Glomerular visceral epithelial cell (primary cell): Measurements from ENCODE around the gene C20orf204.
A peak's percentile ranks its signal among the peaks of the same experiment; 100 is the strongest.

Experiments
- DNase-seq: peaks from one replicate; pipeline ENCODE4 v3.0.0-alpha.2; 2016; ENCODE audit errors: extremely low spot score

C20orf204 gene

DNA sequence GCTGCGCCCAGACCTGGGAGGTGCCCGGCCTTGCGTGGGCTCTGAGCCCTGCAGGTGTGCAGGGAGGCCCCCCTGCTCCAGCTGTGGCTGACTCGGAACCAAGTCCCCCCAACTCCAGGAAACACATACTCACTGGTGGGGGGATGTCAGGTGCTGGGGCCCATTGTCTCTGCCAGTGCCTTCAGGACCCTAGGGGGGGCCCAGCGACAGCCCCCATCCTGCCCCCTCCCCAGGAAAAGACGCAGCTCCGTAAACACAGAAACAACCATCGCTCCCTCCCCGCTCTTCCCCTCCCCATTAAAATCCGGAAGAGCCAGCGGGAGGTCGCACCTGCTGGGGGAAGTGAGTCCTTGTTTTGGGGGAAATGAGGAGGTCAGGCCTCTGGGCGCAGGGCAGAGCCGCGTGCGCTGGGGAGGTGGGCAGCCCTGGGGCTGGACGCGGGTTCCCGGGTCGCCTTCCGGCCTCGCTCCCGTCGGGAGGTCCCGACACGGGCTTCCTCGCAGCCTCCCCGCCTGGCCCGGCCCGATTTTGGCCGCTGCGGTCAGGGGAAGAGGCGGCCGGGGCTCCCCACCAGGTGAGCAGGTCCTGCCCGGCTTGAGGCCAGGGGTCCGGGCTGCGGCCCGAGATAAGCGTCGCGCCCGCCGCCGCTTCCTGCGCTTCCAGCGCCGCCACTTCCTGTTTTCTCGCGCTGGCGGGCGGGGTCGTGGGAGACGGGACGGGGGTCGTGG is 6.2 kb downstream of the C20orf204 start:
- no peak for DNase-seq

DNA sequence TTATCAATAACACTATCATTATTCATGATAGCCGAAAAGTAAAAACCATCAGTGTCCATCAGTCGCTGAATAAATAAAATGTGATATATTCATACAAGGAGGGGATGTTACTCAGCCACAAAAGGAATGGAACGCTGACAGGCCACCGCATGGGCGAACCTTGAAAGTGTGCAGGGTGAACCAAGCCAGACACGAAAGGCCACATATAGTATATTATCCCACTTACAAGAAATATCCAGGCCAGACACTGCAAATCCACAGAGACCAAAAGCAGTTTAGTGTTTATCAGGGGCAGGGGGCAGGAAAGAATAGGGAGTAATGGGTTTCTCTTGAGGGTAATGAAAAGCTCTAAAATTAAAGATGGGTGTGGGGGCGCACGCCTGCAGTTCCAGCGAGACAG is 7.8 kb downstream of the C20orf204 start:
- no peak for DNase-seq

DNA sequence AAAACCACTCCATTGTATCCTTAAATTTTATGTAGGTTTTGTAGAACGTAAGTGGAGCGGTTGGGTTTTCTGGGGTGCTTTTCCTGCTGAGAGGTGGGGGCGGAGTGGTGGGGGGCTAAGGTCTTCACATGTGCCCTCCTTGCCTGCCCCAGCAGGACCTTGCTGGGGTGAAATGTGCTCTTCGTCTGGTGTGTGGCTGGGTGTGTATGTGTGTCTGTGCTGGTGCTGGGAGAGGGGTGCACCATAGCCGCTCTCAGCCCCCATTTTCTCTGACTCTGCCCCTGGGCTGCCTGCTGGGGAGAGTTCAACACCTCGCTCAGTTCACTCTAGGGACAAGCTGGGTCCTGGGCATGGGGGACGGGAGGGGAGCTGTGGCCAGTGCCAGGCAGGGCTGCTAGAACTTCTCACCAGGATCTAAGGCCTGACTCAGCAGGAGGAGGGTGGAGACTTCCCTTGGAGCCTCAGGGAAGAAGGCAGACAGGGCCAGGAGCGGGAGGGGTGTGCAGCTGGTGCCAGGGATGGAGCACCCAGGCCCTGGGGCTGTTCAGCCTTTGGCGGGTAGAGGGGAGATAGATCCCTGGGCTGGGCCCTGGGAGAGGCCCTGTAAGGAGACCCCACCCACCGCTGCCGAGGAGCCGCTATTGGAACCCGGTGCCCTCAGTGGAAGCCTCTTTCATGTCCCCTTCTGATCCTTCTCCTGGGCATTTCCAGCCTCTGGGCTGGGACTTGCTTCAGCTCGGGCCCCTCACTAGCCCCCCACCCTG is 8.7 kb downstream of the C20orf204 start:
- peak; percentile 59 for DNase-seq

DNA sequence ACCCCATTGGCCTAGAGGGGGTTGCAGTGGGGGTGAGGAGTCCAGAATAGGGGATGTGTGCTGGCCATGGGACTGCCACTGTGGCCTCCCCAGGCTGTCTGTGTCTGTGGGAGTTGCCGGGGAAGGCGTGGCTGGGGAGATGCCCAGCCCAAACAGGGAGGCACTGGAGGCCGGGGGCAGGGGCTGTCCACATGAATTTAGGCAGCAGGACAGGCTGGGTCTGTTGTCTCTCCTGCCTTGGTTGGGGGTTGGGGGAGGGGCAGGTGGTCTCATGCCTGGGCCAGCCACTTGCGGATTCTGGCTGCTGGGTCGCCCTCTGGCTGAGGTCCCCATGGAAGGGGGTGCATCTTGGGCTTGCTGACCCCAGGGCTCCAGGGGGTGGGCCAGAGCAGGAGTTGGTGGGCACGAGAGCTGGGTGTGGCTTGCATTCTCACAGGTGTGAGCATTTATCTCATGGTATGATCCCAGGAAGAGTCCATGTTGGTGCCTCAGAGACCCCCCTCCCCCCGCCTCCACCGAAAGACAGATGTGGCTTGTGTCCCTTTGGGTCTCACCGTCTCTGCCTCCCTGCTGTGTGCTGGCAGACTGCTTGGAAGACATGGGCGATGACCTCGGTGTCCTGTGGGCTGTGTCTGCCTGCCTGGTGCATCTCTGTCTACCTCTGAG is 9.5 kb downstream of the C20orf204 start:
- DNase-seq: no peak

DNA sequence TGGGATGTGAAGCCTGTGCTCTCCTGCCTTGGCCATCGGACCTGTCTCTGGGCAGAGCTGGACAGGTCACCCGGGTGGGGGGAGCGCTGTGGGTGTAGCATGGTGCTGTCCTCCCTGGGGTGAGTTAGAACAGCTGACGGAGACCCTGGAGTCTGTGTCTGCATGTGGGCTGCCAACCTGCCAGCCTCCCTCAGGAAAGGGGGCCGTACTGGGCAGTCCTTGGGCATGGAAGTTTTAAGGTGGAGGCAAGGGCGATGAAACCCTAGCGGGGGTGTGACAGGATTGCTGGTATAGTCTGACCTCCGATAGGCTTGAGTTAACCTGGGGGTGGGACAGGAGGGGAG is 11.0 kb downstream of the C20orf204 start:
- DNase-seq: no peak

DNA sequence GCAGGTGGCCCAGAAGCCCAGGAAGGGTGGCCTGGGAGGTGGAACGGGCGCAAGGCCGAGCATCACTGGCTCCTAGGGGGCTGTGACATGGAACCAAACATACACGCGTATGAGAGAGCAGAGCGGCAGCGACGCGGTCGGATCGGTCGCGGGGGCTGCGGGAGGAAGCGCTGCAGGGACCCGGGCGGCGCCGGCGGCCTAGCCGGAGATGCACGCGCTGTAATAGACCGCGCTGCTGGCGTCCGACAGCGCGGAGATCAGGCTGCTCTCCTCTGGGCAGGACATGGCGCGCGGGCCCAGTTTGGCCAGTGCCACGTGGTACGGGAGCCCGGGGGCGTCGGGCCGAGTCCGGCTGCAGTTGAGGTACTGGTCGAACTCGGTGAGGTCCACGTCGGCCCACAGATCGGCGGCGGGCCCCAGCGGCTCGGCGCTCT is 12.0 kb downstream of the C20orf204 start:
- no peak for DNase-seq

DNA sequence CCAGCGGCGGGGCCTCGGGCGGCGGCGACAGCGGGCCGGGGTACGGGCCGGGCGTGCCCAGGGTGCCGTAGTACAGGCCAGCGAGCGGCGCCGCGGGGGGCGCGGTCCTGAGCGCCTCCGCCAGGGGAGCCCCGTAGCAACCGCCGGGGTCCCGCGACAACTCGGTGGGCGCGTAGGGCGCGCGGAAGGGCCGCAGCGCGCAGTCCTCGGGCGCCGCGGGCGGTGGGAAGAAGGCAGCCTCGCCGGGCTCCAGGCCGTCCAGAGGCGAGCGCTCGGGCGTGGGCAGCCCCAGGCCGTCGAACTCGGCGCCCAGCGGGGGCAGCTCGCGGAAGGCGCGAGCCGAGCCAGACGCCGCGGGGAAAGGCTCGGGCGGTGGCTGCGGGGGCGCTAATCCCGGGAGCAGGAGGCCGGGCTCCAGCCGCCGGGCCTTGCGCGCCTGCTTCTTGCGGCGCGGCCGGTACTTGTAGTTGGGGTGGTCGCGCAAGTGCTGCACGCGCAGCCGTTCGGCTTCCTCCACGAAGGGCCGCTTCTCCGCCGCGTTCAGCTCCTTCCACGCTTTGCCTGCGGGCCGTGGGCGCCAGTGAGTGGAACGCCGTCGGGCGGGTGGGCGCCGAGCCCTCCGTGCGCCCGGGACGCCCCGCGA is 12.5 kb downstream of the C20orf204 start:
- DNase-seq: no peak

DNA sequence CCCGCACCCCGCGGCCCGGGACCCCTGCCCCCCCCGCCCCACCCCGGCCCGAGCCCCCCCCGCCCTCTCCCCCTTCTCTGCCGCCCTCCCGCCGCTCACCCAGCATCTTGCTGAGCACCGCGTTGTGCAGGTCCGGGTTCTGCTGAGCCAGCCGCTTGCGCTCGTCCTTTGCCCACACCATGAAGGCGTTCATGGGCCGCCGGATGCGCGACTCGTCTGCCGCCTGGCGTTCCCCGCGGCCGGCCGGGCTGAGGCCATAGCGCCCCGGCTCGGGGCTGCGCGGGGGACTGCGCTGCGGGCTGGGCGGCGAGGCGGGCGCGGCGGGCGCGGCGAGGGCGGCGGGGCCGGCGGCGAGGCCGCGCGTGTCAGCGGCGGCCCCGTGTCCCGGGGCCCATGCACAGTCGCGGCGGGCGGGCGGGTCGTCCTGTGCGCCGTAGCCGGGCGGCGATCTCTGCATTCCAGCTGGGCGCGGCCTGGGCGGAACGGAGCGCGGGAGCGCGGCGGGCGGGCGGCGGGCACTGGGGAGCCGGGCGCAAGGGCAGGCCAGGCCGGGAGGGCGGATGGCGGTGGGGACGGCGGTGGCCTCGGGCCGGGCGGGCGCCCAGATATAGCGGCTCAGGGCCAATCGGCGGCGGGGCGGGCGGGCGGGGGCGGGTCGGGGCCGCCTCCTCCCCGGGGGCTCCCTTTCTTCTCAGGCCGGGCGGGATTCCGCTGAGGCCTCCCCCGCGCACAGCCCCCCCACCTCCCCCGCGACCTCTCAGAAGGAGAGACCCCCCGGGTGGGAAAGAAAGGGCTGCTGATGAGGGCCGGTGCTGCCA is 13.3 kb downstream of the C20orf204 start, which contains the start of gene SOX18:
TSS of gene SOX18 (minus strand) at position 580 of the 818 bp plus-strand sequence. CDS start at position 457, 123 bp downstream.
- DNase-seq: no peak

DNA sequence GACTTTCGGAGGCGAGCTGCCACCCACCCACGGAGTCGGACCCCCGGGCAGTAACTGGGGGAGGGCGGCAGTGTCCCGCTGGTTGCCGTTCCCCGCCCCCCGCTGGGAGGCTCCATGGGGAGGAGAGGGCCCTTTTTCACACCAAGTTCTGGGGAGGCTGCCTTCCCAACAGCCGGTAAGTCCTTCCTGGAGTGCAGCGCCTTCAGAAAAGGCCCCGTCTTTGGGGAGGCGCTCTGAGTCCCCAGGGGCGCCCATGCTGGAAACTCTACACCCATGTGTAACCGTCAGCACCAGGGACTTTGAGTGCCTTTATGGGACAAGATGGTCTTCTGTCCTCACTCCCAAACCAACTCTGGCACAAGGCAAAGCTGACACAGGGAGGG is 13.9 kb downstream of the C20orf204 start:
- DNase-seq: no peak

DNA sequence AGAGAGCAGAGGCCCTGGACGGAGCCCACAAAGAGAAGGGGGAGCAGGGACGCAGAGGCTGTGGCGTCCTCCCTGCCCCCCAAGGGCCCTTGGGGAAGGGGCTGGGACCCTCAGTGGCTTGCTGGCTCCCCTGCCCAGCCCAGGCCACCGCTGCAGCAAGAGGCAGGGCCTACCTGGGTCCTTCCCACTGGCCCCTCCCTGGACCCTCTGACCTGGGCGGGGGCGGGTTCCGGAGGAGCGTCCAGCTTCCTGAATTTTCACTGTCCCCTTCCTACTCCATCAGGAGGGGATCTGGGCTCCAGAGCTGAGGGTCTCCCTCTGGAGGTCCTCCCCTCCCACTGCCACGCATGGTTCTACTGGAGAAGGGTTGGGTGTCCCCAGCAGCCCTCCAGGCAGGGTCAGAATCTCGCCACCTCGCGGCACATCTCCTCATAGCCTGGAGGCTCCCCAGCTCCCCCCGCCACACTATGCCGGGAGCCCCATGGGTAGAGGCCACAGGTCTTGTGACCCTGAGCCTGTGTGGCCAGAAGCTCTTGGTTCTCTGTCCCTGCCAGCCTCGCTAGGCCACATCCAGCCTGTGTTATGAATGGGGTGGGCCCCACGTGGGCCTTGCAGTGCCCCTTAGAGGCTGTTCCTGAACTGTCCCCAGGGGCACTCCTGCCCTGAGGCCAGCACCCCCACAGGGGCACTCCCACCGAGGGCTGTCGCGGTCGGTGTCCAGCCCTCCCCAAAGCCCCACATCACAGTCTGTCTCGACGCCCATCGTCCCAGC is 14.5 kb downstream of the C20orf204 start:
- no peak for DNase-seq

DNA sequence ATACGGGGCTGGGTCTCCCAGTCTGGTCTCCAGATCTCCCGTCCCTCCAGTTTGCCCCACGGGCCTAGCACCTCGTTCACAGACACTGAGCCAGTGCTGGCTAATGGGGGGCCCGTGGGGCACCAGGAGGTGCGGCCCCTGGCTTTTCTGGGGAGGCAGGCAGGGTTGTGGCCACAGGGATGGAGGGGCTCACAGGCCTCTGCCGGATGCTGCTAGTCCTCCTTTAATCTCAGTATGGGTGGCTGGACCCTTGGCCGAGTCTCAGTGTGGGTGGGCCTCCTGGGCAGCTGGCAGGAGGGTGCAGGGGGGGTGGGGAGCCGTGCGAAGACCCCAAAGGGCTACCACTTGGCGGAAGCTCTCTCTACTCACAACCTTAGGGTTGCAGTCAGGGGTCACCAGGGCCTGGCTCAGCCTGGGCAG is 15.1 kb downstream of the C20orf204 start:
- DNase-seq: no peak

DNA sequence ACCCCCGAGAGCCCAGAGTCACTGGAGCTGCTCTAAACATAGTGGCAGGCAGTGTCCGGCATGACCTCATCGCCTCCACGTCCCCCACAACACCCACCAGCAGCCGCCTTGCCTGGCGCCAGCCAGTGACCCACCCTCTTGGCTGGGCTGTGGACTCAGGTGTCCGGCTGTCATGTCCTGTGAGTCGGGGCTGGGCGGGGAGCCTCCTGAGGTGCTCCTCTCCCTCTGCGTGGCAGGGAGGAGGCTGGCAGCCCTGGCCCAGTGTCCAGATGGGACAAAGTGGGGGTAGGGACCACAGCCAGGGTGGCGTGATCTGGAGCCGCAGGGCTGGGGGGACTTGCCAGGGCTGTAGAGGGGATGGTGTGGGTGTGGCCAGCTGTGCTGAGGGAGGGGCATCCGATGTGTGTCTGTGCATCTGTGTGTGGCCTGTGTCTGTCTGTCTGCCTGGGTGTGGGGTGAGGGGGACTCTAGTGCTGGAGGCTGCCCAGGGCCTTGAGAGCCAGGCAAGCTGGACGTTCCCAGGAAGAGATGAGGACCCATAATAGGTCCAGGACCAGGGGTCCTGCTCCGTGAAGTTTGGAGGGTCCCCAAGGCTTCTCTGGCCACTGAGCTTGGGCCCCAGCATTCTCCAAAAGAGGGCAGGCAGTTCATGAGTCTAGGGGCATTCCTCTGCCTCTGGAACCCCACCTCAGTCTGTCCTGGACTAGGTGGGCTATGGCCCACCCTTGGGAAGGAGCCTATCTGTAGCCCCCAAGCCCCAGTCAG is 15.8 kb downstream of the C20orf204 start:
- no peak for DNase-seq

DNA sequence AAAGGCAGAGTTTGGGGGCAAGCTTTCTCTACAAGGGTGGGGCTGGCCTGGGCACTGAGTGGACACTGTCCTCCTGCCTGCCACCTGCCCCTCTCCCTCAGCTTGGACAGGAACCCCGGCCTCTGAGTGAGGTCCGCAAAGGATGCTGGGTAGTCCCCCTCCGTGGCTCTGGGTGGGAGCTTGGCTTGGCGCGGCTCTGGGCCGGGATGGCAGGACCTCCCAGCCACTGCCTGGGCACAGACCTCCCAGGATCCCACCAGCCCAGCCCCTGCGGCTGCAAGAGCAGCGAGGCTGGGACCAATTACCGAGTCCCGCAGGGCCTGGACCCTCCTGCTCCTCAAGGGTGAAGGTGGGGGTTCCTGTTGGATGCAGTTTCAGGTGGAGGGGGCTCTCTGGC is 16.3 kb downstream of the C20orf204 start:
- DNase-seq: no peak

DNA sequence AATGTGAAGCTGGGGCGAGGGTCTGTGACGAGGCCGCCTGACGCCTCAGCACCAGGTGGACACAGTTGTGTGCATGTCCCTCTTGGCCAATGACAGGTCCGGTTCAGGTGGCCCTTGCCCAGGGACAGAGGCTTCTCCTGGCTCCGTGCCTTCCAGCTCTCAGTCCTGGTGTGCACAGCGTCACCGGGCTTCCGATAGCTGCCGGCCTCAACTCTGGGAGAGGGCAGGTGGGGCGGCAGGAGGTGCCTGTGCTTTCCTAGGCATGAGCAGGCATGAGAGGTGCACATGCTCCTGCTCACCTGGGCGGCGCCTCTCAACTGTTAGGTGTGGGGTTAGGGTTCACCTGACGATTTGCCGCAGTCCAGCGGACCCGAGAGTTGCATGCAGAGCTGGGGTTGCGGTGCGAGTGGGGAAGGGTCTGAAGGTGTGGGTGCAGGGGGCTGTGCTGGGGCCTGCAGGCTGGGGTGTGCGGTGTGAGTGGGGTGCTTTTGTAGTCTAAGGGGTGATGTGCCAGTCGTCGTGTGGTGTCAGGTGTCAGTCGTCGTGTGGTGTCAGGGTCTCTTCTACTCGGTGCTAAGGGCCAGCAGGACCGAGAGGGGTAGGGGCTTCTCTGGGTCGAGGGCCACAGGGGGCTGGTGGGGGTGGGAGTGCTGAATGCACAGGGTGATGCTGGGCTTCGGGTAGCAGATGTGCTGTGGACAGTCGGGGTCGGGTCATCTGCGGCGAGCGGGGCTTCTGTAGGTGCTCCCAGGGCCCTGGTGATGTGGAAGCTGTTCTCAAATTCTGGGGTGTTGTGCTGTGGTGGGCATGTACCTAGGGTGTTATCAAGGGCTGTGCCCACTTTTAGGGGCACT is 17.2 kb downstream of the C20orf204 start:
- no peak for DNase-seq

DNA sequence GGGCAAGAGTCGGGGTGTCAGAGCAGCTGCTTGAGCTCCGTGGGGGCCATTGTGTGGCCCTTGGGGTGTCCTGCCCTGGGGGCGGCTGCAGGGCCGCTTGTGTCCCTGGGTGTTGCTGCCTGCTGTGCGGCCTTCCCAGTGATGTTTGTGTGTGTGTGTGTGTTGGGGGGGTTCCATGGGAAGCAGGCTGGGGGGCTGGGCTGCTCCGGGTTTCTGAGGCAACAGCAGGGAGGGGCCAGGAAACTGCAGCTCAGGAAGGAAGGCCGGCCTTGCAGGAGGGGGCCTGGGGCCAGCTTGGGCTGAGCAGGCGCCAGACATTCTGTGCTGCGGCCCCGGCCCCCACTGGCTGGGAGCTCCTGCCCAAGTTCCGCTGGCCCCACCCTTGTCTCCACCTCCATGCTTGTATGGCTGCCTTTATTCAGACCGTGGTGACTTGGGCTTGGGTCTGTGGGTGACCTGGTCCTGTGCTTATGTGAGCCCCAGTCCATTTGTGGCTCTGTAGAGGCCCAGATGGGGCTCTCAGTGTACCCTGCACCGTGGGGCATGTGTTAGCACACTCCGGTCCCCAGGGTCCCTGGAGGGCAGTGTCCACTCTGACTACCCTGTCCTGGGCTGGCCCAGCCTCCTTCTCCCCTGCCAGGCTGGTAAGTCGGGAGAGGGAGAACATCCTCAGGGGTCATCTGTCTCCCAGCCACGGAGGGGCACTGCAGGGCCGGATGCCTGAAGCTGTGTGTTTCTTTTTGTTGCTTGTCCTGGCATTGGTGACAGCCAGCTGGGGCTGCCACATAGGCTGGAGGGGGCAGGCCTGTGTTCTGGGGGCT is 18.1 kb downstream of the C20orf204 start:
- DNase-seq: no peak

DNA sequence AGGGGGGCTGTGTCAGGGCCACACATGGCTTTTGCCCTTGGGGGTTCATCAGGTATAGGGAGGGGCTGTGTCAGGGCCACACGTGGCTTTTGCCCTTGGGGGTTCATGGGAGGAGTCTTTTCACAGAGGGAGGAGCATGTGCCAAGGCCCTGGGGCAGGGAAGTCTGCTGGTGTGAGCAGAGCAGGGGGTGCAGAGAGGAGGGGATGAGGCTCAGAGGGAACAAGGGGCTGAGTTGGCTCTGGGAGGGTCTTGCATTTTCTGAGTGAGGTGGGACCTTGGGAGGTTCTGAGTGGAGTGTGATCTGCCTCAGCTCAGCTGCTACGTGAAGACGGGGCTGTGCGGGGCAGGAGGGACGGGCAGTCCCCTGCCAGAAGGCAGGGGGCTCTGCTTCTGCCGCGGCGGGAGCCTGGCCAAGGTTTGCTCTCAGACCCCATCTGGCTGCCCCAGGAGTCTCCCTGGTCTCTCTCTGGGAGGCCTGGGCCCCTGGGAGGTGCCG is 19.5 kb downstream of the C20orf204 start:
- no peak for DNase-seq

DNA sequence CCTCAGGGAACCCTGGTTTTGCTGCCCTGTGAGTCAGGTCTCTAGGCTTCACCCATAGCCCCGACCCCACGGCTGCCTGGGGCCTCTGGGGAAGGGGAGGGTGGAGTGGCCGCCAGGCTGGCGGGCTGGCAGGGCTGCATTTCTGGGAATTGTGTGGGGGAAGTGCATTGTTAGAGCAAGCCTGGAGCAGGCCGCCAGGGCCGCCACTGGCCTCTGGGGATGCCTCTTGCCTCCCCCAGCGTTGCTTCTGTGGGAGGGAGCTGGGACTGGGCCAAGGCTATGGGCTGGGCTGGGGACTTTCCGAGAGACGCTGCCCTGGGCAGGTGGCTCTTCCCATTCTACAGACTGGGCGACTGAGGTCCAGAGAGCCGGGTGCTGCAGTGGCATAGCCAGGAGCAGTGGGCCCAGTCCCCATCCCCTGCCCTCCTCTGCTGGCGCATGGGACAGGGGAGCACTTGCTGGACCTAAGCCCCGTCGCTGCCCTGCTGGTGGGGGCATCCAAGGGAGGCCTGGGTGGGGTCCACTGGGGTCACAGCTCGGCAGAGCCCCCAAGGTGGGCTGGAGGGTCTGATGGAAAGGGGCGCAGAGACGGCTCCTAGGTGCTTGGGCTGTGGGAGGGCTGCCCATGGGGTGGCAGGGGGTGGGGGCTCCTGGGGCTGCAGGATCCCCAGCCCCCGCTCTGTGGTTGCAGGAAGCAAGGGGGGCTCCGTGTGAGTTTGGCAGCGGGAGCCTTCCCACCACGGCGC is 20.1 kb downstream of the C20orf204 start:
- peak; percentile 64 for DNase-seq
